K562 (cell line): ENCODE data around the gene CRYBA1. TPM values are rescaled to one million over a fixed set of nuclear protein-coding genes. Genes with fewer than 3 reads are reported as not detected.

Experiments
- CTCF ChIP-seq, 3 experiments: IDR thresholded peaks in 2 of 3; conservative IDR thresholded peaks in 1 of 3; 2 replicates each; pipeline ENCODE4 v1.5.1; 2011 to 2012; ENCODE audit warnings: low read length in 3 of 3, mild to moderate bottlenecking in 3 of 3, control low read depth in 2 of 3, improper control_type of control experiment in 1 of 3, inconsistent platforms in 1 of 3, low read depth in 1 of 3, mixed read lengths in 1 of 3, moderate library complexity in 1 of 3; ENCODE audit not compliant: insufficient read depth in 2 of 3
- DIDO1 ChIP-seq: fragments of 450-650 bp; IDR thresholded peaks from 2 replicates; pipeline ENCODE4 v1.6.1; 2016; ENCODE audit warnings: low read depth, missing biosample characterization, missing genetic modification characterization
- ELF1 ChIP-seq: fragments of 200-800 bp; sonication (Bioruptor generic); IDR thresholded peaks from 2 replicates; pipeline ENCODE4 v1.6.1; 2016; ENCODE audit warnings: missing genetic modification characterization, missing compliant biosample characterization
- FOXA1 ChIP-seq: fragments of 450-650 bp; IDR thresholded peaks from 2 replicates; pipeline ENCODE4 v1.6.1; 2016; ENCODE audit warnings: mild to moderate bottlenecking, borderline replicate concordance
- HOXB6 ChIP-seq: fragments of 250-450 bp; sonication (Bioruptor Pico); IDR thresholded peaks from 2 replicates; pipeline ENCODE4 v1.5.1; 2022; ENCODE audit warnings: mild to moderate bottlenecking, borderline replicate concordance
- PTBP1 ChIP-seq: fragments of 200-400 bp; formaldehyde crosslinking; IDR thresholded peaks from 2 replicates; pipeline ENCODE4 v1.6.1; 2017; ENCODE audit warnings: low read depth, low read length
- RBFOX2 ChIP-seq: fragments of 200-400 bp; formaldehyde crosslinking; IDR thresholded peaks from 2 replicates; pipeline ENCODE4 v1.6.1; 2017; ENCODE audit warnings: low read depth, mild to moderate bottlenecking, low read length, moderate library complexity
- ZBTB43 ChIP-seq: sonication (generic); formaldehyde crosslinking; IDR thresholded peaks from 2 replicates; pipeline ENCODE4 v1.8.0; 2023; ENCODE audit warnings: mild to moderate bottlenecking, missing genetic modification reagents
- ZSCAN29 ChIP-seq: fragments of 450-650 bp; IDR thresholded peaks from 2 replicates; pipeline ENCODE4 v1.6.1; 2017
- polyA plus RNA-seq, 8 experiments: library from polyadenylated mRNA; depleted of rRNA in 4 of 8; stranded (reverse) in 5 of 8; unstranded in 3 of 8; fragments of >200 nt; fragmentation: Nextera tagmentation in 2 of 8; fragmentation: Illumina TruSeq in 1 of 8; extraction: Ambion mirVana in 2 of 8; extraction: Trizol in 1 of 8; gene quantifications; 2 replicates each; pipeline versions ENCODE4 v1.2.1 to v1.2.3, GENCODE V29; 2011 to 2014; ENCODE audit warnings: inconsistent platforms in 1 of 8, missing spikeins in 1 of 8
- total RNA-seq, 7 experiments: library from RNA; depleted of rRNA in 6 of 7; stranded (reverse); fragments of >200 nt in 6 of 7; fragmentation: Illumina TruSeq in 2 of 7; extraction: Trizol in 2 of 7; gene quantifications; 2 replicates each; pipeline versions ENCODE4 v1.2.1 to v1.2.3, GENCODE V29; 2011 to 2021; ENCODE audit warnings: low replicate concordance in 1 of 7

The CRYBA1 gene
- total and polyA plus RNA-seq, 9 of the 15 experiments (the other 6 are each of a cell fraction or from before 2014, with no cell fraction given), result not detected

GRCh38 chr17:29292071-29292991 lies 45.7 kb downstream of the CRYBA1 start (continued):
- no peak for TF ChIP-seq ZBTB43 (CRISPR knock-in tag)
- no peak for TF ChIP-seq PTBP1
- TF ChIP-seq DIDO1, result no peak
- TF ChIP-seq ELF1 (tag), result no peak; the same call in 1 of the 2 replicates
- no peak for TF ChIP-seq ZSCAN29
- no peak for TF ChIP-seq HOXB6 (CRISPR knock-in tag)
- TF ChIP-seq CTCF (IDR thresholded peaks at IDR 0.05 in 2 of 3, conservative IDR thresholded peaks at IDR 0.05 in 1 of 3; ENCODE audit: insufficient read depth in 2 of 3, low read depth in 1 of 3, low read length in 3 of 3), result no peak
- TF ChIP-seq FOXA1, result no peak
- TF ChIP-seq RBFOX2, result peak; percentile 68
